Measurements from ENCODE around the gene GAL3ST1. TPM values are rescaled to one million over a fixed set of nuclear protein-coding genes. Genes with fewer than 3 reads are reported as not detected.

GAL3ST1 gene
- total and polyA plus RNA-seq, 3 donors from 2014 or later = 4.2 to 18.5 (median 11.3) TPM

DNA sequence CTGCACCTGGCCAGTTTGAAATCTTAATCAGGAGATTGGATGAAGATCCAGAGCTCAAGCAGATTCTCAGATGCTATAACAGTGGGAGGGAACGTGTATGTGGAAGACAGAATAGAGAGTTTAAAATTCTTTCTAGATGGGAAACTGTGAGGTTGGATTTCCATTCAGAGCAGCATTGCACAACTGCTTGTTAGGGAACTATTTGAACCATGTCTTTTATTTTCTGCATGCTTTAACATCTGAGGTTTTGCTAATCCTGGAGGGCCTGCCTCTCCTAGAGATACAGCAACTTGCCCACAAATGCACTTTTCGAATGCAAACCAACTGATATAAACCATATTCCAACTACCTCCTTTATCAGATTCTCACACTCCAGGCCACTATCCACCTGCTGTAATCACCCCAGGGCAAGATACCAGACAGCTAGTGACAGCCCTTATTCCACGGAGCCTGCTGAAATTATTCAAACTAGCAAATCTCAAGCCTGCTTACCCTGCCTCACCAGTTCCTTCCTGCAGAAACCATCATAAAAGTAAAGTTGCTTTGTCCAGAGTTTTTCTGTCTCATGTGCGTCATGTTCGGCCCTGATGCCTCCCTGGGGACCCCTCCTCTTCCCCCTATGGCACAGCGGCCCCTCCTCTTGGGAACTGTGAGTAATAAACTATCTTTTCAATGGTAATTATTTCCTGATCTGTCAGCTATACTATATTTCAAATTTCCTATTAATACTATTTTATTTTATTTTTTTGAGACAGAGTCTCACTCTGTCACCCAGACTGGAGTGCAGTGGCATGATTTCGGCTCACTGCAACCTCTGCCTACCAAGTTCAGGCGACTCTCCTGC lies 50.6 kb downstream of the GAL3ST1 start:
- WGBS, 2 donors = 84 to 89% methylated on average over 8 of the region's 8 CpGs

DNA sequence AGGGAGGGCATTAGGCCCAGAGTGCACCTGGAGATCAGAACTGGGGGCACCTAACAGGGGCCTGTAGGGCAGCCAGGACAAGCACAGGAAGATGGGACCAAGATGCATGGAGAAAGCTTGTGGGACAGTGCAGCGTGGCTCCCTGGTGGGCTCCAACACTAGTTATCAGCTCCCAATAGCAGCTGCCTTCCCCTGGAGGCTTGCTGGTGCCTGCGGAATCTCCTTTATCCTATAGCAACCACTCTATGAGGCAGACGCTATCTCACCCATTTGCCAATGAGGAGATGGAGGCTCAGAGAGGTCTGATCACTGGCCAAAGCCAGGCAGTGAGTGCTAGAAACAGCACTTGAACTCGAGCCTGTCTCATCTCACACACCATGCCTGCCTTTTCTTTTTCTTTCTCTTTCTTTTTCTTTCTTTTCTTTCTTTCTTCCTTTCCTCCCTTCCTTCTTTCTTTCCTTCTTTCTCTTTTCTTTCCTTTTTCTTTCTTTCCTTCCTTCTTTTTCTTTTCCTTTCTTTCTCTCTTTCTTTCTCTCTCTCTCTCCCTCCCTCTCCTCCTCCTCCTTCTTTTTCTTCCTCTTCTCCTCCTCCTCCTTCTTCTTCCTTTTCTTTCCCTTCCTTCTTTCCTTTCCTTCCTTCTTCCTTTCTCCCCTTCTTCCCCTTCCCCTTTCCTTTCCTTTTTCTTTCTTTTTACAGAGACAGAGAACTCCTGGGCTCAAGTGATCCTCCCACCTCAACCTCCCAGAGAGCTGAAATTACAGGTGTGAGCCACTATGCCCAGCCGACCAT lies 52.9 kb downstream of the GAL3ST1 start:
- no peaks in the 10 kb centered on the region for H3K9me3 ChIP-seq
- no peaks in the 10 kb centered on the region for H3K36me3 ChIP-seq (ENCODE audit: low read depth, missing control alignments)
- no peak overlapping the region for H3K27ac ChIP-seq
- no peaks in the 10 kb centered on the region for H3K27me3 ChIP-seq
- no peak overlapping the region for H3K4me3 ChIP-seq
- WGBS, 2 donors = 84% methylated on average over 5 of the region's 5 CpGs
- DNase-seq = no peak
- H3K4me1 ChIP-seq = no peaks in the 10 kb centered on the region
- TF ChIP-seq POLR2A (IDR thresholded peaks at IDR 0.05) = no peak
- TF ChIP-seq, protein P1, sequence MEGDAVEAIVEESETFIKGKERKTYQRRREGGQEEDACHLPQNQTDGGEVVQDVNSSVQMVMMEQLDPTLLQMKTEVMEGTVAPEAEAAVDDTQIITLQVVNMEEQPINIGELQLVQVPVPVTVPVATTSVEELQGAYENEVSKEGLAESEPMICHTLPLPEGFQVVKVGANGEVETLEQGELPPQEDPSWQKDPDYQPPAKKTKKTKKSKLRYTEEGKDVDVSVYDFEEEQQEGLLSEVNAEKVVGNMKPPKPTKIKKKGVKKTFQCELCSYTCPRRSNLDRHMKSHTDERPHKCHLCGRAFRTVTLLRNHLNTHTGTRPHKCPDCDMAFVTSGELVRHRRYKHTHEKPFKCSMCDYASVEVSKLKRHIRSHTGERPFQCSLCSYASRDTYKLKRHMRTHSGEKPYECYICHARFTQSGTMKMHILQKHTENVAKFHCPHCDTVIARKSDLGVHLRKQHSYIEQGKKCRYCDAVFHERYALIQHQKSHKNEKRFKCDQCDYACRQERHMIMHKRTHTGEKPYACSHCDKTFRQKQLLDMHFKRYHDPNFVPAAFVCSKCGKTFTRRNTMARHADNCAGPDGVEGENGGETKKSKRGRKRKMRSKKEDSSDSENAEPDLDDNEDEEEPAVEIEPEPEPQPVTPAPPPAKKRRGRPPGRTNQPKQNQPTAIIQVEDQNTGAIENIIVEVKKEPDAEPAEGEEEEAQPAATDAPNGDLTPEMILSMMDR (IDR thresholded peaks at IDR 0.05) = no peak
- intact Hi-C loops (cut with DNase I; ENCODE audit: low total_unique reads) = no loop called here

More for the DNA sequence above, 50.6 kb downstream of the GAL3ST1 start:
- Histone ChIP-seq H3K9me3 (no peaks in the 10 kb centered on the region), H3K27ac (no peak overlapping the region), H3K27me3 (no peaks in the 10 kb centered on the region), H3K4me1 (no peaks in the 10 kb centered on the region), H3K4me3 (no peak overlapping the region), H3K36me3 (ENCODE audit: low read depth, missing control alignments) (no peaks in the 10 kb centered on the region)
- no peak for DNase-seq
- TF ChIP-seq POLR2A (IDR thresholded peaks at IDR 0.05) = no peak
- TF ChIP-seq, protein P1 (IDR thresholded peaks at IDR 0.05) = no peak
- intact Hi-C loops (cut with DNase I; ENCODE audit: low total_unique reads) = no loop called here

DNA sequence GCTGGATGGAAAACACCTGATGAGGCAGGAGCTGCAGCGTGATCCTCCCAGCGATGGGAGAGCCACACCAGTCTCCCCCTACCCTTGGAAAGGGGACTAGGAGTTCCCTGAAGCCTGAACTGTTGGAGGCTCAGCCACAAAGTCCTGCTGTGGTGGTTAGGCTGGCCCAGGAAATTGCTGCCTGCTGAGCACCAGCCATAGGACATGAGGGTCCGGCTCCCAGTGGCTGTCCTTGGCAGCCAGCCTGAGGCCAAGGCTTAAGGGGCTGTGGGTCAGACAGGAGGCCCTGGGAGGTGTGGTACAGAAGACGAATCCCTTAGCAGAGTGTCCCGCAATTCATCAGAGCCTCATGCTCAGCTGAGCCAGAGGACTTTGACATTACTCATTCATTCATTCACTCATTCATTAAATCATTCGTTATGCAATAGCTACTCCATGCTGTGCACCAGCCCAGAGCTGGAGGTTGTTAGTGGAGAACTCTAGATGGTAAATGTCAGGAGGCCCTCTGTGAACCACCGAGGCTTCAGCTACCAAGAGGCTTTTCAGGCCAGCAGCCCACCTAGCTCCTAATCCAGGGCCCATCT lies 54.5 kb downstream of the GAL3ST1 start:
- Histone ChIP-seq H3K27me3 (no peaks in the 10 kb centered on the region), H3K4me3 (no peak overlapping the region), H3K4me1 (no peaks in the 10 kb centered on the region), H3K27ac (no peak overlapping the region), H3K9me3 (no peaks in the 10 kb centered on the region), H3K36me3 (ENCODE audit: low read depth, missing control alignments) (no peaks in the 10 kb centered on the region)
- intact Hi-C loops (cut with DNase I; ENCODE audit: low total_unique reads) = no loop called here
- WGBS, 2 donors = 63 to 77% methylated on average over 7 of the region's 7 CpGs
- no peak for TF ChIP-seq POLR2A (IDR thresholded peaks at IDR 0.05)
- TF ChIP-seq, protein P1 (IDR thresholded peaks at IDR 0.05) = no peak
- DNase-seq = no peak

DNA sequence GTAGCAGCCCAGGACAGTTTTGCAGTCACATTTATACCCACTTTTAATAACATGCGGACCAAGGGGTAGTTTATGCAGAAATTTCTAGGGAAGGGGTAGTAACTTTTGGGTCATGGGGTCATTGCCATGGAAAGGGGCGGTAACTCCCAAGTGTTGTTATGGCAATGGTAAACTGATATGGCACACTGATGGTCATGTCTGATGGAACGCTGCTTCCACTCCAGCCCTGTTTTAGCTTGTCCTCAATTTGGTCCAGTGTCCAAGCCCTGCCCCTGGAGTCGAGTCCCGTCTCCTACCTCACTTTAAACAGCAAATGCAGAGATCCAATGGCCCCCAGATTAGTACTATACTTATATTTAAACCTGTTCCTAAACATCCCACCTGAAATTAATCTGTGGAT lies 57.7 kb downstream of the GAL3ST1 start:
- Histone ChIP-seq H3K4me3 (no peak overlapping the region), H3K36me3 (ENCODE audit: low read depth, missing control alignments) (no peaks in the 10 kb centered on the region), H3K27me3 (no peaks in the 10 kb centered on the region), H3K9me3 (no peaks in the 10 kb centered on the region), H3K27ac (no peak overlapping the region), H3K4me1 (no peaks in the 10 kb centered on the region)
- no peak for DNase-seq
- TF ChIP-seq, protein P1 (IDR thresholded peaks at IDR 0.05) = no peak
- no peak for TF ChIP-seq POLR2A (IDR thresholded peaks at IDR 0.05)
- WGBS, 2 donors = 85 to 89% methylated on average over 5 of the region's 5 CpGs
- intact Hi-C loops (cut with DNase I; ENCODE audit: low total_unique reads) = no loop called here
